Activated CD4-positive, alpha-beta memory T cell treated with anti-CD3 and anti-CD28 coated beads for 36 hours (primary cell): ENCODE measurements around the gene GPI. TPM values are rescaled to one million over a fixed set of nuclear protein-coding genes. Genes with fewer than 3 reads are reported as not detected.
"Not testable (repeated sequence)": the region's sequence is repeated elsewhere in the genome, so short reads cannot be mapped to it uniquely, and the experiment has no call there.

Source experiments
- CTCF ChIA-PET: fragments of 350-600 bp; sonication (Branson Sonifier 250); formaldehyde crosslinking; loops from one replicate; lab custom pipeline; 2021; ENCODE audit warnings: antibody characterized with exemption, inconsistent platforms; lab: Charles Lee
- POLR2A ChIA-PET: fragments of 350-600 bp; sonication (Branson Sonifier 250); formaldehyde crosslinking; loops from one replicate; lab custom pipeline; 2021; ENCODE audit warnings: antibody characterized with exemption; lab: Charles Lee
- DNase-seq: peaks from one replicate; pipeline ENCODE4 v3.0.0-alpha.2; 2020
- H3K27ac Mint-ChIP-seq: one replicate; pipeline ENCODE4 v1.8.0; 2021; ENCODE audit warnings: mixed read lengths
- H3K27me3 Mint-ChIP-seq: one replicate; pipeline ENCODE4 v1.8.0; 2021; ENCODE audit warnings: mixed read lengths
- H3K36me3 Mint-ChIP-seq: one replicate; pipeline ENCODE4 v1.8.0; 2021; ENCODE audit warnings: mixed read lengths
- H3K4me1 Mint-ChIP-seq: one replicate; pipeline ENCODE4 v1.8.0; 2021; ENCODE audit warnings: low read depth, mixed read lengths
- H3K4me3 Mint-ChIP-seq: one replicate; pipeline ENCODE4 v1.8.0; 2021; ENCODE audit warnings: mild to moderate bottlenecking, mixed read lengths
- H3K9me3 Mint-ChIP-seq: one replicate; pipeline ENCODE4 v1.8.0; 2021; ENCODE audit warnings: mixed read lengths
- intact Hi-C: fragments of 100-400 bp; cut with micrococcal nuclease; formaldehyde crosslinking; loops from one replicate; pipeline ENCODE4 v1.15.1; 2023
- total RNA-seq, 2 experiments: library from RNA; stranded (reverse); gene quantifications; one replicate each; pipeline ENCODE4 v1.2.3, GENCODE V29; 2021

GPI gene
- total RNA-seq, 2 experiments from 2014 or later: 549 to 564 TPM

- no peak for DNase-seq
- Mint-ChIP-seq H3K4me1 (no peaks in the 10 kb centered on the region), H3K27ac (no peak overlapping the region), H3K4me3 (no peak overlapping the region), H3K27me3 (no peaks in the 10 kb centered on the region), H3K36me3 (peaks cover 23% of the 10 kb centered on the region), H3K9me3 (no peaks in the 10 kb centered on the region)
- POLR2A ChIA-PET: no interaction called here
- CTCF ChIA-PET: interaction anchor here (1.4 kb wide), 1 partner anchor 20 kb away, joined by 5 read pairs; no protein-coding TSS in a partner anchor
- intact Hi-C loops: no loop called here
These were observed 38.8 kb upstream of the GPI start for GRCh38 chr19:34325981-34326787.

GRCh38 chr19:34327851-34328250 lies 37.1 kb upstream of the GPI start:
- Mint-ChIP-seq H3K27me3 (no peaks in the 10 kb centered on the region), H3K27ac (no peak overlapping the region), H3K36me3 (peaks cover 24% of the 10 kb centered on the region), H3K4me1 (no peaks in the 10 kb centered on the region), H3K9me3 (no peaks in the 10 kb centered on the region), H3K4me3 (no peak overlapping the region)
- ChIA-PET POLR2A (no interaction called here), CTCF (no interaction called here)
- no peak for DNase-seq
- intact Hi-C loops: no loop called here

- no peak for DNase-seq
- CTCF ChIA-PET: no interaction called here
- intact Hi-C loops: no loop called here
- Mint-ChIP-seq H3K4me3 (no peak overlapping the region), H3K9me3 (no peaks in the 10 kb centered on the region), H3K4me1 (no peaks in the 10 kb centered on the region), H3K36me3 (peaks cover 20% of the 10 kb centered on the region), H3K27me3 (no peaks in the 10 kb centered on the region), H3K27ac (no peak overlapping the region)
- POLR2A ChIA-PET: no interaction called here
These were observed 36.0 kb upstream of the GPI start for GRCh38 chr19:34328982-34329381.

- H3K4me3 Mint-ChIP-seq: no peak overlapping the region
- CTCF ChIA-PET: no interaction called here
- H3K27me3 Mint-ChIP-seq: no peaks in the 10 kb centered on the region
- no peaks in the 10 kb centered on the region for H3K4me1 Mint-ChIP-seq
- no peaks in the 10 kb centered on the region for H3K9me3 Mint-ChIP-seq
- H3K27ac Mint-ChIP-seq: no peak overlapping the region
- H3K36me3 Mint-ChIP-seq: peaks cover 19% of the 10 kb centered on the region
- POLR2A ChIA-PET: no interaction called here
- DNase-seq: no peak
- intact Hi-C loops: no loop called here
These were observed 34.9 kb upstream of the GPI start for GRCh38 chr19:34330116-34330515.

- H3K27ac Mint-ChIP-seq, intact Hi-C loops, H3K4me1 Mint-ChIP-seq, CTCF ChIA-PET, H3K4me3 Mint-ChIP-seq, DNase-seq, H3K9me3 Mint-ChIP-seq, POLR2A ChIA-PET, H3K27me3 Mint-ChIP-seq: not testable (repeated sequence)
- H3K36me3 Mint-ChIP-seq: peaks cover 19% of the 10 kb centered on the region
These were observed 34.4 kb upstream of the GPI start for GRCh38 chr19:34330596-34330995.

- H3K9me3 Mint-ChIP-seq, H3K27me3 Mint-ChIP-seq: not testable (repeated sequence)
- CTCF ChIA-PET: interaction anchor here (0.6 kb wide), 1 partner anchor 162 kb away, joined by 3 read pairs; no protein-coding TSS in a partner anchor
These were observed 33.4 kb upstream of the GPI start for GRCh38 chr19:34331596-34331995.

GRCh38 chr19:34332027-34332760 lies 32.8 kb upstream of the GPI start:
- H3K9me3 Mint-ChIP-seq: no peaks in the 10 kb centered on the region
- no peaks in the 10 kb centered on the region for H3K27me3 Mint-ChIP-seq
- peaks cover 17% of the 10 kb centered on the region for H3K36me3 Mint-ChIP-seq
- H3K4me1 Mint-ChIP-seq: peaks cover 6% of the 10 kb centered on the region
- no peak overlapping the region for H3K4me3 Mint-ChIP-seq
- H3K27ac Mint-ChIP-seq: no peak overlapping the region
- POLR2A ChIA-PET: interaction anchor here (0.6 to 0.7 kb wide), 2 partner anchors 15 to 557 kb away, joined by 3 to 4 read pairs; no protein-coding TSS in a partner anchor
- intact Hi-C loops: no loop called here
- CTCF ChIA-PET: interaction anchor here (0.6 kb wide), 1 partner anchor 163 kb away, joined by 3 read pairs; no protein-coding TSS in a partner anchor
- no peak for DNase-seq

More at GRCh38 chr19:34331596-34331995, 33.4 kb upstream of the GPI start:
- H3K27ac Mint-ChIP-seq, H3K4me3 Mint-ChIP-seq, H3K4me1 Mint-ChIP-seq, DNase-seq, intact Hi-C loops: not testable (repeated sequence)
- POLR2A ChIA-PET: interaction anchor here (0.6 kb wide), 1 partner anchor 15 kb away, joined by 4 read pairs; no protein-coding TSS in a partner anchor
- H3K36me3 Mint-ChIP-seq: peaks cover 19% of the 10 kb centered on the region

GRCh38 chr19:34335914-34336313 lies 29.1 kb upstream of the GPI start:
- POLR2A ChIA-PET: no interaction called here
- H3K9me3 Mint-ChIP-seq: no peaks in the 10 kb centered on the region

GRCh38 chr19:34336781-34337271 lies 28.2 kb upstream of the GPI start:
- intact Hi-C loops: loop anchor here (2.0 to 5.0 kb wide), 2 partner anchors 65 to 82 kb away; partner anchors contain the start of gene GARRE1
- H3K9me3 Mint-ChIP-seq: no peaks in the 10 kb centered on the region
- peaks cover 6% of the 10 kb centered on the region for H3K36me3 Mint-ChIP-seq
- ChIA-PET CTCF (interaction anchor here (0.7 to 1.8 kb wide), 5 partner anchors 10 to 104 kb away, joined by 3 to 13 read pairs (median 6); no protein-coding TSS in a partner anchor), POLR2A (no interaction called here)
- H3K27ac Mint-ChIP-seq: no peak overlapping the region
- peak; percentile 51 for DNase-seq
- H3K27me3 Mint-ChIP-seq: no peaks in the 10 kb centered on the region
- no peak overlapping the region for H3K4me3 Mint-ChIP-seq
- H3K4me1 Mint-ChIP-seq: peaks cover 6% of the 10 kb centered on the region

More at GRCh38 chr19:34335914-34336313, 29.1 kb upstream of the GPI start:
- intact Hi-C loops: loop anchor here (2.0 to 5.0 kb wide), 2 partner anchors 64 to 81 kb away; partner anchors contain the start of gene GARRE1
- H3K27me3 Mint-ChIP-seq: no peaks in the 10 kb centered on the region
- H3K27ac Mint-ChIP-seq: no peak overlapping the region
- H3K36me3 Mint-ChIP-seq: peaks cover 7% of the 10 kb centered on the region
- H3K4me1 Mint-ChIP-seq: peaks cover 6% of the 10 kb centered on the region
- no peak overlapping the region for H3K4me3 Mint-ChIP-seq
- CTCF ChIA-PET: interaction anchor here (0.7 to 1.9 kb wide), 6 partner anchors 10 to 79 kb away, joined by 3 to 10 read pairs (median 4); no protein-coding TSS in a partner anchor
- DNase-seq: no peak

GRCh38 chr19:34337739-34338138 lies 27.3 kb upstream of the GPI start:
- Mint-ChIP-seq H3K36me3 (peaks cover 12% of the 10 kb centered on the region), H3K4me3 (no peak overlapping the region), H3K9me3 (no peaks in the 10 kb centered on the region), H3K27ac (no peak overlapping the region), H3K27me3 (no peaks in the 10 kb centered on the region), H3K4me1 (peaks cover 6% of the 10 kb centered on the region)
- intact Hi-C loops: loop anchor here (2.0 to 5.0 kb wide), 2 partner anchors 65 to 83 kb away; partner anchors contain the start of gene GARRE1
- ChIA-PET POLR2A (no interaction called here), CTCF (interaction anchor here (0.8 to 1.8 kb wide), 4 partner anchors 9 to 112 kb away, joined by 4 to 13 read pairs (median 6); no protein-coding TSS in a partner anchor)
- DNase-seq: no peak

GRCh38 chr19:34341935-34342680 lies 22.9 kb upstream of the GPI start:
- peaks cover 16% of the 10 kb centered on the region for H3K36me3 Mint-ChIP-seq
- peaks cover 6% of the 10 kb centered on the region for H3K4me1 Mint-ChIP-seq
- ChIA-PET CTCF (interaction anchor here (1.0 kb wide), 1 partner anchor 17 kb away, joined by 6 read pairs; no protein-coding TSS in a partner anchor), POLR2A (no interaction called here)
- no peak overlapping the region for H3K27ac Mint-ChIP-seq
- no peak overlapping the region for H3K4me3 Mint-ChIP-seq
- no peak for DNase-seq
- intact Hi-C loops: no loop called here
- H3K27me3 Mint-ChIP-seq: no peaks in the 10 kb centered on the region
- no peaks in the 10 kb centered on the region for H3K9me3 Mint-ChIP-seq
